ENCODE results near the gene NSFL1C. TPM values are rescaled to one million over a fixed set of nuclear protein-coding genes. Genes with fewer than 3 reads are reported as not detected.

NSFL1C gene
- 36.2 TPM in 2 replicates for total RNA-seq

DNA sequence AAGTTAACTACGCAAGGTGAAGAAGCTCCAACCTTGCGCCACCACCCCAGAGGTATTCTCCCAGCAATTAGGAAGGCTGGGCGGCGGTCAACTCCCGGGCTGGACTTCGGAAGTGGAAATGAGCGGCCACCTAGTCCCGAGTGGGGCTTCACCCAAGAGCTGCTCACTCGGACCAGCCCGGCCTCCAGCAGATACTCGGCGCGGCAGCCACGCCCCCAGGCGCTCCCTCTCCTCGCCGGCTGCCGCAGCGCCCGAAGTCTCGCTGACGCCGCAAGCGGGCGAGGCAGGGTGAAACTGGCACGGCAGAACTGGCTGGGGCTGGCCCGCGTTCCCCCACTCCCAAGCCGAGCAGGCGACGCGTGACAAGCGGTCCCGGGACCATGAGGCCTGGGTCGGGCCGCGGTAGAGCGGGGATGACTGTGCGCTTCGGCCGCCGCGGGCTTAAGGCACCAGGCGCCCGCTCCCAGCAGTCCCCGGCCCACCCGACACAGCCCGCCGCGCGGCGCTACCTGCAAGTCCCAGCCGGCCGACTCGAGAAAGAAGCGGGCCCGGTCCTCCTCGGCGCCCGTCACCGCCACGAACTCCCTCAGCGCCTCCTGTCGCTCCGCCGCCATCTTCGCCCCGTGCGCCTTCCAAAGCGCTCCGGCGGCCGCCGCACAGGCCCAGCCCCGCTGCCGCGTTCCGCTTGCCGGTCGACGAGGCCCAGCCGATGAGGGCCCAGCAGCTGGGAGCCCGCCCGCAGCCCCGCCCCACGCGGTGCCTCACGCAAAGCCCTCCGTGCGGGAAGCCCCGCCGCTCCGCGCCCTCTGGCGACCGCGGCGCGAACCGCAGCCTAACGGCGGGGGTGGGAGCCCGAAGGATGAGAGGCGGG, at the start of gene NSFL1C:
Gene NSFL1C, minus strand, starts transcription at position 639 of the 871 bp plus-strand sequence. Its CDS starts 25 bp downstream, at position 614.

DNA sequence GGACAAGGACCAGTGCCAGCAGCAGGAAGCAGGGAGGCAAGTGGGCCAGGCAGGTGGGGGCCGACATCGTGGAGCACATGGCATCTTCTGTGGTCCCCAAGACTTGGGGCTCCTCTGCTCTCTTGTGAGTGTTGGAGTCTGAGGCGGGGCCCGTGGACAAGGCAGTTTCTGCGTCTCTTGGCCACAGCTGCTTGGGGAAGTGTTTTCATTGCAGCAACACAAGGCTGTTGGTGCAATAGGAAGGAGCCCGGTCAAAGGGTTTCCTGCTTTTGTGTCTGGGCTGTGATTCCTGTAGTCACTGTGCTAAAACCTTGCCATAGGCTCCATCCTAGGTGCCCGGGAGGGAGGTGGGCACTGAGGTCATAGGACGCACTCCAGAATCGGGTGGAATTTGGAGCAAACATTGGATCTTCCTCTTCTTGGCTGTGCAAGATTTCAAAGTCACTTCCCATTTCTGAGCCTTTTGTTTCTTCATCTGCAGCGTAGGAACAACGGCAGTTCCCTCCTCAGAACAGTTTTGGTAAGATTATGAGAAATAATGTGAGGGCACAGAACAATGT, 24.7 kb upstream of the NSFL1C start, which contains the start of gene SIRPB2:
Gene SIRPB2, minus strand, starts transcription at position 140 of the 560 bp plus-strand sequence. Its CDS starts 61 bp downstream, at position 79.

DNA sequence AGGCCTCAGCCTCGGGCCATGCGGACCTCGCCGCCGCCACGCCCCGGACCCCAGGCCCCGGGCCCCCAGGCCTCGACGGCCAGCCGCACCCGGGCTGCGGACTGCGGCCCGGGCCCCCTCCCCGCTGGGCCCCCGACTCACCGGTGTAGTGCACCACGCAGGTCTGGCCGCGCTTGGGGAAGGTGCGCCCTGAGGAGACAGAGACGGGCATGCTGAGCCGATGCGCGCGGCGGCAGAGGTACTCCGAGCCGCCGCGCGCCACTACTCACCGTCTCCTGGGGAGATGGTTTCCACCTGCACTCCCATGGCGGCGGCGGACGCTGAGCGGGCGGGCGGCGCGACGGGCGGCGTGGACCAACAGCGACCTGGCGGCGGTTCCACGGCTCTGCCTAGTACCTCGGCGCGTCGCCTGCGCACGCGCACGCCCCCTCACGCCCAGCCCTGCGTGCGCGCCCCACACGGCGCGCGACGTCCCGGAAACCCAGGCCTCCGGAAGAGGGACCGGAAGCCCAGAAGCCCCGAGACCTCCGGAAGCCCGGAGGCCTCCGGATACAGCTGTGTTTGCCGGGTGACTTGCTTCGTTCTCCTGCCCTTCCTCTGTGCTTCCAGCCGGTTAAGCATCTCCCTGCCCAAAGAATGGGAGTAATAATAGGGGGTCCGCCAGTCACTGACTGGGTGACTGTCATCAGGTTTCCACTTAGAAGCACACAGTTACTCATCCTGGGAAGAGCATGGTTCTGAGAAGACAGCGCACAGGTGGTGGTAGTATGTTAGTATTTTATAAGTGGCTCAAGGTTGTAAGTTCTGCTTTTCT, 73.7 kb downstream of the NSFL1C start, which contains the start of gene FKBP1A:
Gene FKBP1A, minus strand, starts transcription at position 362 of the 814 bp plus-strand sequence. Its CDS starts 56 bp downstream, at position 306.

Other genes starting within 250 kb of the NSFL1C start
- not detected in 2 replicates for gene RAD21L1, start 240.8 kb downstream of the NSFL1C start, total RNA-seq
- gene SNPH, start 200.6 kb downstream of the NSFL1C start, total RNA-seq: 6.3 and 6.4 TPM in 2 replicates
- gene SDCBP2, start 137.7 kb downstream of the NSFL1C start, total RNA-seq: 1.7 TPM in 2 replicates
- 137 and 138 TPM in 2 replicates for gene FKBP1A, start 73.8 kb downstream of the NSFL1C start, total RNA-seq
- not detected in 2 replicates for gene SIRPB2, start 24.6 kb upstream of the NSFL1C start, total RNA-seq
- not detected in 2 replicates for gene SIRPD, start 90.9 kb upstream of the NSFL1C start, total RNA-seq
- not detected in 2 replicates for gene SIRPB1, start 153.2 kb upstream of the NSFL1C start, total RNA-seq
- not detected in 2 replicates for gene SIRPG, start 190.9 kb upstream of the NSFL1C start, total RNA-seq

All from articular chondrocyte of knee joint (primary cell).